Activated CD8-positive, alpha-beta memory T cell treated with anti-CD3 and anti-CD28 coated beads, Interleukin-2, amount 50 U/mL, for 1 hour (primary cell): ENCODE measurements around the gene EXOC3L4.
"Not testable (repeated sequence)": the region's sequence is repeated elsewhere in the genome, so short reads cannot be mapped to it uniquely, and the experiment has no call there.

ENCODE experiments used
- DNase-seq: peaks from one replicate; pipeline ENCODE4 v3.0.0-alpha.2; 2020; ENCODE audit errors: extremely low read depth

EXOC3L4 gene

DNA sequence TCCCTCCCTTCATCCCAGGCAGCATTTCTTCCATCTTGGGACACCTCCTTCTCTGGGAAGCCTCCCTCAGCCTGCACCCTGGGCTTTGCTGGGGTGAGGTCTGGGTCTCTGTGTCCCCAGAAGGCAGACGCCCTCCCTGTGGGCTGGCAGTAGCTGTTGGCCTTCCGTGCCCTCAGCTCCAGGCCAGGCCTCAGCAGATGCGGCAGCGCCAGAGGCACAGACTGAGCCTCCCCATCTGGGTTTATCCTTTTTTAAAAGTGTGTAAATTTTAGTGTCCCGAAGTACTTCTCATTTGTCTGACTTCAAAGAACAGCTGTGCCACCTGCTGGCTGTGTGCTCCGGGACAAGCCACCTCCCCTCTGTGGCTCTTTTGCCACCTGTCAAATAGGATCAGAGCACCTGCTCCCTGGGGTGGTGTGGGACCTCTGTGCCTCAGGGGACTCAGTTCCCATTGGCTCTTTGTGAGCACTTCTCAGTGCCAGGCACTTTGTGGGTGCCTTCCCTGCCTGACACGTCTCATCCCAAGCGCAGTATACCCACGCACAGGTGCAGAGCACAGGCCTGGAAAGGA is 11.1 kb downstream of the EXOC3L4 start:
- DNase-seq, result no peak

DNA sequence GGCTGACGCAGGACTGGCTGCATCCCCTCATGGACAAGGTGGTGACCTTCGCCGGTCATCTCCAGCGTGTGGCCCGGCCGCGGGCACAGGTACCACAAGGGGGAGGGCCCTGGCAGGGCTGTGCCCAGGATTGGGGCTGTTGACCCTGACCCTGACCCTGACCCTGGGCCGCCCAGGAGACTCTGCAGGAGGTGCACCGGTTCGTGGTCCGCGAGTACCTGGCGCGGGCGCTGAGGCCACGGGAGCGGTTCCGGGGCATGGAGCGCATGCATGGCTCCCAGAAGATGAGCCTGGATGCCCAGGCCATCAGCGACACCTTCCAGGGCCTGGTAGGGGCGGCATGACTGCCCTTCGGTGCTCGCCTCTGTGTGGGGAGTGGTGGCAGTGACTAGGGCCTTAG is 12.9 kb downstream of the EXOC3L4 start:
- no peak for DNase-seq

DNA sequence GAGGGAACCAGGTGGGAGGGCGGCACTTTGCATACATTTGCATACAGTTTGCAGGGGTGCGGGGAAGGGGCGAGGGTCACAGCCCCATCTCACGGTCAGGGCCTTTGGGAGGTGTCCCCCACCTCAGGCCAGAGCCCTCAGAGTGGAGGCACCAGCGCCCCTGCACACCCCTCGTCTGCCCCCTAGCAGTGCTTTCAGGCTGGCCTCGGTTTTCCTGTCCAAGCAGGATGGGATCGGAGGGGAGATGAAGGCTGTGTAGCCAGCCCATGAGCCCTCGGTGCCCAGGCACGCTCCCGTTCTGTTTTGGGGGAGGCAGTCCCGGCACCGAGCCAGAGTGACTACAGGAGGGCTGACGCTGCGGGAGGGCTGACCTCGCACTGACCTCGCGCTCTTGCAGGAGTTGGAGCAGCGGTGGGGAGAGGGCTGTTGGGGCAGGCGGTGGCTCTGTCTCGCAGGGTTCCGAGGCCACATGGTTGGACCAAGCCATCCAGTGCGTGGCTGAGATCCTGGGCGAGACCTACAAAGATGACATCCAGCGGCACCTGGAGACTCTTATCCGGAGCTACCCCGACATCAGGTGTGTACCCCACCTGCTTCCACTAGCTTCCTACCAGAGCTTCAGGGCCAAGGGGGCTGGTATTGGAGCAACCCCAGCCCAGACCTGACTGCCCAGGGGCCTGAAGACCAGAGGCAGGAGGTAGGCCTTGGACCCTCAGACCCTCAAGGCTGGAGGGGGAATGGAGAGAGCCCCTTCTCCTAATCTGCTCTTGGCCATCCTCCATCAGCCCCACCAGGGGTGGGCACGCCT is 13.6 kb downstream of the EXOC3L4 start:
- no peak for DNase-seq

DNA sequence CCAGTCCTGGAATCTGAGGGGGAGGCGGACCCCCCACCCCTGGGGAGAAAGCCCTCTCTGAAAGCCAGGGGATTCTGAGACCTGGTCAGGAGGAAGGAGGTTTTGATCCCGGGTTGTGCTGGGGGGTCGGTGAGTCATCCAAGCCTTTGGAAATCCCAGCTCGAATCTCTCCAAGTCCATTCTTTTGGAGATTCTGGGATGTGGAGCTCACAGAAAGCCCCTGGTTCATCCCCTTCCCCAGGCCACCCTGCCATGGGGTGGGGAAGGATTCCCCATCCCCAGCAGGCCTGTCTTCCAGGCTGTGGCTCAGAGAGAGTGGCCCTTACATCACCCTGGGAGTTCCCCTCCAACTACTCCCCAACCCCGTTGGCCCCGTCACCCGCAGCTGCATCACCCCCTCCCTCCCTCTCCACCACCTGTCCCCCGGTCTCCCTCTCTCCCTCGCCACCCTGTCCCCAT is 14.3 kb downstream of the EXOC3L4 start:
- no peak for DNase-seq

DNA sequence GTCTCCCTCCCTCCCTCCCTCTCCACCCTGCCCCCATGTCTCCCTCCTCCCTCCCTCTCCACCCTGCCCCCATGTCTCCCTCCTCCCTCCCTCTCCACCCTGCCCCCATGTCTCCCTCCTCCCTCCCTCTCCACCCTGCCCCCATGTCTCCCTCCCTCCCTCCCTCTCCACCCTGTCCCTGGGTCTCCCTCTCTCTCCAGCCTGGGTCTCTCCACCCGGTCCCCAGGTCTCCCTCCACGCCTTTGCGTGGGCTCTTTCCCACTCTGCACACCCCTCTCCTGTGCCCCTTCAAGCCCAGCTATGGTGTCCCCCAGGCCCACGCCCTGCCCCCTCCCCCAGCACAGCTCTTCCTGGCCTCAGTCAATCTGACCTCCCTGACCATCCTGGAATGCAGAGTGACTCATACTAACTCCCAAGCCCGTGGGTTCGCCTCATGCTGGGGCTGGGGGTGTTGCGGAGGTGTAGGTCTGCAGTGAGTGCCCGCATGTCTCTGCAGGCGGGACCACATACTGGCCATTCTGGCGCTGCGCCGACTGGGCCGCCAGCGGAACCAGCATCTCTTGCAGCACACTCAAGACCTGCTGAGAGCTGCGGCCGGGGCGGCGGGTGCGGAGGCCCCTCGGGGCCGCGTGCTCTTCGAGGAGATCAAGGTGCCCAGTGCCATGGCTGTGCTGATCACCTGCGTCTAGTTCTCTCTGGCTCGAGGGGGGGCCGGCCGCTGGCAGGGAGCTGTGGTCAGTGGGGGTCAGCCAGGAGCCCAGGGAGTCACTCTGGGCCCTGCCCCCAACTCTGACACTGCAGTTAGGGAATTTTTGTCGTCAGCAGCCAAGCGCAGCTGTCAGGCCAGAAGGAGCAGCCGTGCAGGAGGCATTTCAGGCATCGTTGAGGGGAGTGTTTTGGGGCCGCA is 15.3 kb downstream of the EXOC3L4 start:
- DNase-seq, result no peak

DNA sequence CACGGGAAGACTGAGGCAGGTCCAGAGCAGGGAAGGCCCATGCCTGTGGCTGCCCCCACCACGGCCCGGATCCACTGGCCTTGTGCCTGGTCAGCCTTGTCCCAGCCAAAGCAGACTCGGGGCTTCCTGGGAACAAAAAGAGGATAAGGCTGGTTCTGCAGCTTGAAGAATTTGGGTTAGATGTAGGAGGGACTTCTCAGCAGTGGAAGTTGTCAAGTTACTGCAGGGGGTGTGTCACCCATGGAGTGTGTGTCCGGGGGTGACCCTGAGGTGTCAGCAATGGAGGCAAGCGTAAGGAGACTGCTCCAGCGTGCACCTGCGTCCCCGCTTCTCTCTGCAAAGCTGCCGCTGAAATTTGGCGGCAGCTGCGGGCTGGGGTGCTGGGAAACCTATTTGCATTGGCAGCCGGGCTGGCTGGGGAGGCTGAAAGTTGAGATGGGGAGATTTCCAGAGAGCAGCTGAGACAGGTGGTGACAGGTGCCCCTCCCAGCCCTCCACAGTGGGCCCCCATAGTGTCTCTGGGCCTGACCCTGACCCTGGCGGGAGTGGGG is 16.2 kb downstream of the EXOC3L4 start:
- DNase-seq, result no peak

DNA sequence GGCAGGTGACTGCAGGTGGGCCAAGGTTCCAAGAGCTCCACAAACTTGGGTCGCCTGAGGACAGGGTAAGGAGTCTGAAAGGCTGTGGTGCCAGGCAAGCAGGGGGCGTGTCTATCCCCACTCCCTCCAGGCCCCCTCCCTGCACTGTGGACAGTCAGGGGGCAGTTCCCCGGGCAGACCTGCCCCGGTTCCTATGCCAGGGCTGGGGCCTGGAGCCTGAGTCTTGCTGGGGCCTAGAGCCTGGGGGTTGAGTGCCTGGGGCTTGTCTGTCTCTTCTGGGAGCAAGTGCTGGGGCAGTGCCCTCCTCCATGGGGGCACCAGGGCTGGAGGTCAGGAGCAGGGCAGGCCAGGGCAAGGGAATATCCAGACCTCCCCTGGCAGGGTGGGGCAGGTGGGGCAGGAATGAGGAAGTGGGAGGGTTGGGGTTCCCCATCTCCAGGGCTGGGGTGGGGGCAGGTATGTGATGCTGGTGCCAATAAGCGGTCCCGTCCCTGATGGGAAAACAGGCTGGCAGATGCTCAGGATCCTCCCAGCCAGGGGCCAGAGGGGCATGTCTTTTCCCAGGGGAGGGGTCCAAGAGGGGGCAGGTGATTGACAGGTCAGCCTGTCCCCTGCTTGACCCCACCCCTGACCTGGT is 16.8 kb downstream of the EXOC3L4 start:
- no peak for DNase-seq

DNA sequence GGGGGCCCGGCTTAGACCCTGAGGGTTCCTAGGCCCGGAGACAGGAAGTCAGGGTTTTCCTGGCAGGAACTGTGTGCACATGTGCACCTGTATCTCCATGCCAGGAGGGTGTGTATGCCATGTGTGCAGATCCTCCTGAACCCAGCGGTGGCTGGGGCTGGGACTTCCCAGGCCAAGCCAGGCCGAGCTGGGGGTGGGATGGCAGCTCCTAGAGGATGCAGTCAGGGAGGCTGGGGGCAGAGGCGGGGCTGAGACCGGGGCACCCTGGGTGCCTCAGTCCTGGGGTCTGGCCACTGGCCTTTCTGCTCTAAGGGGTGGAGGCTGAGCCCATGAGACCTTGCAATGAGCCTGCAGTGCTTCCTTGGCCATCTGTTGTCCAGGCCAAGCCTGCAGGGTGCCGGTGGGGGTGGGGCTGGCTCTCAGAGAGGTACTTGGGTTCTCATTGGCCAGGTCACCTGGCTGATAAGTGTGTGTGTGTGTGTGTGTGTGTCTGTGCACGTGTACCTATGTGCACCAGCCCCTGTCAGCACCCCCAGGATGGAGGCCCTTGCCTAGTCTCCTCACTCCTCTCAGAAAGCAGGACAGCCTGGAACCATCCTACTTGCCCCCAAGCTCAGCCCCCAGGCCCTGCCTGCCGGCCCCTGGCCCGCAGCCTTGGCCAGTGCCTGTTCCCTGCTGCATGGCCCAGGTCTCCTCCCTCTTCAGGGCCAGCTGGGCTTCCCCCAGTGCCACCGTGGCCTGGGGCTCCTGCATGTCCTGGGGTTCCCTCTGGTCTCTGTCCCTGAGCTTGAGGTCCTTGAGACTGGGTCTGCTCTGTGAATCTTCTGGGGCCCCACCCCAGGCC is 18.1 kb downstream of the EXOC3L4 start:
- no peak for DNase-seq

DNA sequence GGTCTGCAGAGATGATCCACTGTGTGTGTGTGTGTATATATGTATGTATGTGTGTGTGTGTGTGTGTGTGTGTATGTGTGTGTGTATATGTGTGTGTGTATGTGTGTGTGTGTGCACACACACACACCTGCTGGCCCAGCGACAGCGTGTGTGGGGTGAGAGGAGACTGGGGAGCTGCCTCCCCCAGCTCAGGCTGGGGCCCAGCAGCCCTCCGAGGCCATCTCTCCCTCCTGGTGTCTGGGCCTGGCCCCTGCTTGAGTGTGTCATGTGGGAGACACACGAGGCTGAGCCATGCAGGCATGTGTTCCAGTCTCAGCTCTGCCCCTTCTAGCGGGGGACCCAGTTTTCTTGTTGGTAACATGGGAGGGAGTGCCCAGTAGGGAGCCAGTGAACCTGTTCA is 18.8 kb downstream of the EXOC3L4 start:
- no peak for DNase-seq

DNA sequence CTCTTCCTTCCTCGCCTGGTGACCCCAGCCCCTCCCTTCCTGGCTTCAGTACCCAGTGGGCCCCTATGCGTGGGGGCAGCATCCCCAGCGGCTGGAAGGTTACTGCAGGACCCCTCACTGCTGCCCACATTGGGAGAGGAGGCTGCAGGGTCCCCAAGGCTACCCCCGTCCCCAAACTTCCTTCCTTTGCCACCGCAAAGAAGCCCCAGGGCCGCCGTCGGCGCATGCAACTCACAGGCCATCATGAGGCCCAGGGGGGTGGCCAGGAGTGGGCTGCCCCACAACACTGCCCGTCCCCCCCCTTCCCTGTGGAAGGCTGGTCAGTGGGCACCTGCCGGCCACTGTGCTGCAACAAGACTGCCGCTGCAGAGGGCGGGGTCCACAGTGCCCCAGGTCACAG is 19.2 kb downstream of the EXOC3L4 start:
- DNase-seq, result no peak

DNA sequence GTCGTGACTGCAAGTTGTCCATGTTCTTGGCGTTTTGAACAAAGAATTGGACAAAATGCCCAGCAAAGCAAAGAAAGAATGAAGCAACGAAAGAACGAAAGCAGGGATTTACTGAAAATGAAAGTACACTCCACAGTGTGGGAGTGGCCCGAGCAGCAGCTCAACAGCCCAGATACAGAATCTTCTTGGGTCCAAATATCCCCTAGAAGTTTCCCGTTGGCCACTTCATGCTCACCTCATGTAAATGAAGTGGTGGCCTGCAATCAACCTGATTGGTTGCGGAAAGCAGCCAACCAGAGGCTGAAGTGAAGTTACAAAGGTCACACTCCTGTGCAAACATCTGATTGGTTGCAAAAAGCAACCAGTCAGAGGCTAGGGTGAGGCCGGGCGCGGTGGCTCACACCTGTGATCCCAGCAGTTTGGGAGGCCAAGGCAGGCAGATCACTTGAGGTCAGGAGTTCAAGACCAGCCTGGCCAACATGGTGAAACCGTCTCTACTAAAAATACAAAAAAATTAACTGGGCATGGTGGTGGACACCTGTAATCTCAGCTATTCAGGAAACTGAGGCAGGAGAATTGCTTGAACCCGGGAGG is 20.7 kb downstream of the EXOC3L4 start:
- DNase-seq, result not testable (repeated sequence)

DNA sequence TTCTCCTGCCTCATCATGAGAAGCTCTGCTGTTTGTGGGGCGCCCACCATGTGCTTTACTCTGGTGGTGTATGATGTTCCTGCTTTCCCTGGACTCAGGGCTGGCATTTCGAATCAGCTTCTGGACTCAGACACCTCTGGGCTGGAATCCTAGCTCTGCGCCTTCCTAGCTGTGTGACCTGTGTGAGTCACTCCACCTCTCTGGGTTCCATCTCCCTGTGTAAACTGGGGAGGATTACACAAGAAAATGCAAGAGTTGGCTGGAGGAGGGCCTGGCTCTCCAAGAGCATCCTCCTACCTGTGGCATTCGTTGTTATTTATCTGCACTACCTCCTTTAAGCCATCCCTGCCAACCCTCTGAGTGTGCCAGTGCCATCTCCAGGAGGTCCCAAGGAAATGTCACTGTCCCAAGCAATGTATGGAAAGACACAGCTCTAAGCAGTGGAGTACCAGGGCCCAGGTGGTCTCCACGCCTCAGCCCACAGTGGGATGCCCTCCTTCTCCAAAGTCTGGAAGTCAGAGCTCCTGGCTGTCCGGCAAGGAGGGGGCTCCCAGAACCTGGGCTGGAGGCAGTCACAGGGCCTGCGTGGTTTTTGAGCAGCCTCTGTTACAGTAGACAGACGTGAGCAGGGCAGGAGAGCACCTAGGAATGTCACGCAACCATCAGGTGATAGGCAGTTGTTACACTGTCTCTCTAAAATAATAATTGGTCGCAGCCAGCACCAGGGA is 21.5 kb downstream of the EXOC3L4 start:
- DNase-seq, result no peak

DNA sequence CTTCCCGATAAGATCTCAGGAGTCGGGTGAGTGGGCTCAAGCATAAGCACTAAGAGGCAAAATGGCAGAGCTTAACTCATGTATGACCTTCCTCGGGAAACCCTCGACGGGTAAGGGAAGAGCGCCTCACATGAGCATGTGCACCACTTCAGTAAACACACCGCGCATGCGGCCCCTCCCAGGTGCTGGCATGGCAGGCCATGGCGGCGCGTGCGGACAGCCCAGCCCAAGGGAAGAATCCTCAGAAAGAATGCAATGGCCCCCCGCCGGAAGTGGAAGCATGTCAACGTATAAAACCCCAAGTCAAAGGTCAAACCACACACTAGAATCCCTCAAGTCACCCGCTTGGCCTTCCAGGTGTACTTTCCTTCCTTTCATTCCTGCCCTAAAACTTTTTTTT is 22.1 kb downstream of the EXOC3L4 start:
- no peak for DNase-seq

DNA sequence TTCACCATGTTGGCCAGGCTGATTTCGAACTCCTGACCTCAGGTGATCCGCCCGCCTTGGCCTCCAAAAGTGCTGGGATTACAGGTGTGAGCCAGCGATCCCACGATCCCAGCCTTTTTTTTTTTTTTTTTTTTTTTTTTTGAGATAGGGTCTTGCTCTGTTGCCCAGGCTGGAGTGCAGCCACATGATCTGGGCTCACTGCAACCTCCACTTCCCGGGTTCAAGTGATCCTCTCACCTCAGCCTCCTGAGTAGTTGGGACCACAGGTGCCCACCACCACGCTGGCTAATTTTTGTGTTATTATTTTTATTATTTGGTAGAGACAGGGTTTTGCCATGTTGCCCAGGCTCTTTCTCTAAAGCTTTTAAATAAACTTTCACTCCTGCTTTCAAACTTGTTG is 23.0 kb downstream of the EXOC3L4 start:
- DNase-seq, result not testable (repeated sequence)

DNA sequence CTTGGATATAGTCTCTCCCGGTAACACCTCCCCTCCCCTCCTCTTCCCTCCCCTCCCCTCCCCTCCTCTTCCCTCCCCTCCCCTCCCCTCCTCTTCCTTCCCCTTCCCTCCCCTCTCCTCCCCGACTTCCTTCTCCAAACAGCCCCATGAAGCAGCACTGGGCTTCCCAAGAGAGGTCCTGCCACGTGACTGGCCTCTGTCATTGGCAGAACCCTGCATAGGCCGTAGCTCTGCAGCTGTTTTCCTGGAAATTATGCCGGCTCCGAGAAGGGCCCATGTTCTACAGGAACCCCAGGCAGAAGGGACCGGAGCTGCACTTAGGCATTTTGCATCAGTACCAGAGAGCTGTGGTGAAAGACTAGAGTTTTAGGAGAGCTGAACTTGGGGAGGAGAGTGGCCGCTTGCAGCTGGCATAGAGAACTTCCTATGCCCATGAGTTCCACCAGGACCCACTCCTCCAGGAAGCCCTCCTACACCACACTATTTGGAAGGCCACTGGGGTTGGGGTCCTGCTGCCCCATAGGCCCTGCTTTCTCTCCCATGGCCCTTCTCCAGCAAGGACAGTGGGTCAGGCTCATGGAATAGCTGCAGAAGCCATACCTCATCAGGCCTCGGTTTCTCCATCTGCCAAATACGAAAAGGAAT is 23.6 kb downstream of the EXOC3L4 start:
- DNase-seq, result no peak

DNA sequence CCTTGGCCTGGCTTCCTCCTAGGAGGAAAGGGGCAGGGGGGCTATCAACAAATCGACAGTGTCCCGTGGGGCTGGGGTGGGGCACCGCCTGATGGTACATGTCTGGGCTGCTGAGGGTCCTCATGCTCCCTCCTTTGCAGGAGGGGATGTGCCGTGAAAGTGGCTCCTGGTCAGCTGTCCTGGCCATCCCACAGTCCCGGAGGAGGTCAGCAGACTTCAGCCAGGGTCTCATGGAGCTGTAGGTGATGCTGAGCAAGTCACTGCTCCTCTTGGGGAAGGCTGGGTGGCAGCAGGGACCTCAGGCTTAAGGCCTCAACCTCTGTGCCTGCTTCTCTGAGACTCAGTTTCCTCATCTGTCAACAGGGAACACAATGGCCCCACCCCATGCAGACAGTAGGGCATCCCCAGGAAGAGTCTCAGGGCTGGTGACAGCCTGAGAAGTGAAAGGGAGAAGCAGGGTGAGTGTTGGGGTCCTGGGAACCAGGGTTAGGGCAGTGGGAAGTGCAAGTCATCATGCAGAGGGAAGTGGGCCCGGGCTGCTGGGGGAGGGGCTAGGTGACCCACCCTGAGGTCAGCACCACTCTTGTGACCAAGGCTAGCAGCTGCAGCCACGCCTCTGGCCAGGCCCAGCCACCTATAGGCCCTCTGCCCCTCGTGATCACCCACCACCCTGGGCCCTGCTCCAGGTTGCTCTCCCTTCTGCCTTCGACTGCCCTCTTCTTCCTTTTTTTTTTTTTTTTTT is 24.3 kb downstream of the EXOC3L4 start:
- DNase-seq, result no peak

DNA sequence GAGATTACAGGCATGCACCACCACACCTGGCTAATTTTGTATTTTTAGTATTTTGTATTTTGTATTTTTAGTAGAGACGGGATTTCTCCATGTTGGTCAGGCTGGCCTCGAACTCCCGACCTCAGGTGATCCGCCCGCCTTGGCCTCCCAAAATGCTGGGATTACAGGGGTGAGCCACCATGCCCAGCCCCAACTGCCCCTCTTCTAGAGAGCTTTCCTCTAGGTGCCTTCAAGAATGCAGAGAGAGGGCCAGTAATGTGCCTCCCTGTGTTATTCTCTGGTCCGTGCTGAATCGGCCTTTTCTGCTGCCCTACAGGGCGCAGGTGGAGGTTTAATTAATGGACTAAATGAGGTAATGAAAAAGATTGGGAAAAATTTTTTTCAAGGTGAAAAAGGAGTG is 25.0 kb downstream of the EXOC3L4 start:
- DNase-seq, result not testable (repeated sequence)

DNA sequence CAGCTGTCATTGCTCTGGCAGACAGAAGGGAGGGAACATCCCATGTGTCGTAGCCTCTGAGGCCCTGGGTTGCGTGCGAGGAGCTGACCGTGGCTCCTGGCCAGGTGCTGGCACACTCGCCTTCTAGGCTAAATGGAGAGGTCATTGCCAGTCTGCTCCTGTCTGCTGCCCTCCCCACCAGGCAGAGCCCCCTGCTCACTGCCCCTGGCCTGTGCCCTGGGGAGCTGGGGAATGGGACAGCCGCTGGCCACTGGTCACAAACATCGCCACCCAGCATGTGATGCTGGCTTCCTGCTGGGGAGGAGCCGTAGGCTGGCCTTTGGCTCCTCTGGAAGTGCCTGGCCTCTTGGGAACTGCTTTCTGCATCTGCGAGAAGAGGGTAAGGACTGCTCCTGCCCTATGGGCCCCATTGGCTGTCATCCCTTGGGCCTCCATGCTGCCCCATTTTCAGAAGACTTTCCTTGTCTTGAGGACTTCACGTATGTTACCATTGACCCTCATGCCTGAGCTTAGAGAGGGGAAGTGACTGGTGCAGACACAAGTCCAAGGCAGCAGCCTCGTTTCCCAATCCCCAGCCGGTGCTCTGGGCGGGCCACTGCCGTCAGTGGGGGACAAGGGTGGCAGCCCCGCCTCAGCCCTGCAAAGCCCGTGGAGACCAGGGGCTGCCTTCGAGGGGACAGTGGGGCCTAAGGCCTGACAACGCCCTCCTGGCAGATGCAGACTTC is 26.8 kb downstream of the EXOC3L4 start:
- DNase-seq, result no peak
